HG03045 (cell line): Measurements from ENCODE around the gene RRP15.
A peak's percentile ranks its signal among the peaks of the same experiment; 100 is the strongest.

Experiments
- ATAC-seq: cut with Tn5 transposase; IDR thresholded peaks from one replicate; pipeline ENCODE4 v1.9.1; 2021; ENCODE audit warnings: mild to moderate bottlenecking, moderate library complexity; ENCODE audit not compliant: unreplicated experiment

Gene RRP15

GRCh38 chr1:218357893-218358232 lies 72.8 kb downstream of the RRP15 start:
- ATAC-seq, result no peak

- ATAC-seq, result no peak
Measured at GRCh38 chr1:218361298-218362065, 76.4 kb downstream of the RRP15 start.

GRCh38 chr1:218362418-218363076 lies 77.5 kb downstream of the RRP15 start:
- no peak for ATAC-seq

- ATAC-seq, result no peak
Measured at GRCh38 chr1:218363141-218363540, 78.0 kb downstream of the RRP15 start.

- no peak for ATAC-seq
Measured at GRCh38 chr1:218364028-218364710, 79.1 kb downstream of the RRP15 start.

- no peak for ATAC-seq
Measured at GRCh38 chr1:218365226-218365999, 80.3 kb downstream of the RRP15 start.

- ATAC-seq, result no peak
Measured at GRCh38 chr1:218366322-218367052, 81.4 kb downstream of the RRP15 start.

- ATAC-seq, result no peak
Measured at GRCh38 chr1:218367118-218367517, 82.0 kb downstream of the RRP15 start.

GRCh38 chr1:218368686-218369085 lies 83.6 kb downstream of the RRP15 start:
- no peak for ATAC-seq

- ATAC-seq, result no peak
Measured at GRCh38 chr1:218369688-218370511, 84.8 kb downstream of the RRP15 start.

GRCh38 chr1:218371927-218372672 lies 87.0 kb downstream of the RRP15 start:
- ATAC-seq, result no peak

- no peak for ATAC-seq
Measured at GRCh38 chr1:218374401-218375353, 89.6 kb downstream of the RRP15 start.

GRCh38 chr1:218376722-218377121 lies 91.6 kb downstream of the RRP15 start:
- peak; percentile 15 for ATAC-seq

GRCh38 chr1:218377143-218377660 lies 92.1 kb downstream of the RRP15 start:
- ATAC-seq, result peak; percentile 80

- ATAC-seq, result no peak
Measured at GRCh38 chr1:218380125-218380977, 95.3 kb downstream of the RRP15 start.

GRCh38 chr1:218382261-218382660 lies 97.2 kb downstream of the RRP15 start:
- ATAC-seq, result no peak

GRCh38 chr1:218383051-218383450 lies 98.0 kb downstream of the RRP15 start:
- ATAC-seq, result no peak
